ENCODE data around the gene RXYLT1. TPM values are rescaled to one million over a fixed set of nuclear protein-coding genes. Genes with fewer than 3 reads are reported as not detected.
"Not testable (repeated sequence)": the region's sequence is repeated elsewhere in the genome, so short reads cannot be mapped to it uniquely, and the experiment has no call there.

The RXYLT1 gene
- total RNA-seq (13.8 and 30.8 TPM in 2 replicates), polyA plus RNA-seq (20.3 and 24.1 TPM in 2 replicates)

DNA sequence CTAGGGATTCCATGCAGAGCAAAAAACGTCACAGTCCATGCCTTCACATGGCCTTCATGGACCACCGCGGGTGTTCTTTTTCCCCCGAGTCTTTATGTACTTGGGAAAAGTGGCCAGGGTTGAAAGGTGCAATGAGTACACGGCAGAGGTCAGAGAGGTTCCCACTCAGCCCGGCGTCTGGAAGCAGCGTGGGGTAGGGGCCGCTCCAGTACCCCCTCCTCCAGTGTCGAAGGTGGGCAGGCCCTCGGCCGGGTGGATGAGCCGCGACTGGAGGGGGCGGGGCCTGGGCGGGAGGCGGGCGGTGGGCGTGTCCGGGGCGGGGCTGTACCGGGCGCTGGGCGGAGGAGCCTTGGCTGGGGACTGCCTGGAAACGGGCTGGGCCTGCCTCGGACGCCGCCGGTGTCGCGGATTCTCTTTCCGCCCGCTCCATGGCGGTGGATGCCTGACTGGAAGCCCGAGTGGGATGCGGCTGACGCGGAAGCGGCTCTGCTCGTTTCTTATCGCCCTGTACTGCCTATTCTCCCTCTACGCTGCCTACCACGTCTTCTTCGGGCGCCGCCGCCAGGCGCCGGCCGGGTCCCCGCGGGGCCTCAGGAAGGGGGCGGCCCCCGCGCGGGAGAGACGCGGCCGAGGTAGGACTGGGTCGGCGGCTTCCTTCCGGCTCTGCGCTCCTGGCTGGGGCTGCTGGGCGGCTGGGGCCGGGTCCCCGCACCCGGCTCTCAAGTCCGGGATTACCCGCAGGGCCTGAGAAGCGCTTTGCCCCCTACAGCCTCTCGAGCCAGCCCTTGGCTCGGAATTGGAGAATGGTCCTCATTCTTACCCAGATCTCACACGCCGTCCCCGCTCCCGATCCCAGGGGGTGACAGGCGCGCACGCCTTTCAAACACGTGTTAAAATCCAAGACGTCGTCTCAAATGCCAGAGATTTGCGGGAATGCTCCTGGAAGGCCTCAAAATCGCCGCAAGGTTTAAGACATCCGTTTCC is at the start of gene RXYLT1:
TSS of gene RXYLT1 (plus strand) at position 412 of the 984 bp plus-strand sequence. CDS start at position 464, 52 bp downstream.
- peak; percentile 87 to 88 for DNase-seq (ENCODE audit: low read depth in 1 of 2, low spot score in 1 of 2)
- H3K27ac ChIP-seq: peak within 1 kb of the TSS; percentile 97
- H3K36me3 ChIP-seq: no peaks in the 10 kb centered on the region
- H3K4me3 ChIP-seq: peak within 1 kb of the TSS; percentile 92
- peaks cover 7% of the 10 kb centered on the region for H3K4me1 ChIP-seq (ENCODE audit: low read depth)
- H3K9me3 ChIP-seq (ENCODE audit: low read depth): no peaks in the 10 kb centered on the region
- TF ChIP-seq CTCF (IDR thresholded peaks at IDR 0.05; ENCODE audit: low read depth, low read length): no peak
- H3K27me3 ChIP-seq: no peaks in the 10 kb centered on the region

GRCh38 chr12:63732779-63733178 is 46.9 kb upstream of the RXYLT1 start:
- H3K27ac ChIP-seq; DNase-seq (ENCODE audit: low read depth in 1 of 2, low spot score in 1 of 2); H3K9me3 ChIP-seq (ENCODE audit: low read depth); H3K4me3 ChIP-seq; H3K27me3 ChIP-seq; H3K36me3 ChIP-seq; H3K4me1 ChIP-seq (ENCODE audit: low read depth): not testable (repeated sequence)

DNA sequence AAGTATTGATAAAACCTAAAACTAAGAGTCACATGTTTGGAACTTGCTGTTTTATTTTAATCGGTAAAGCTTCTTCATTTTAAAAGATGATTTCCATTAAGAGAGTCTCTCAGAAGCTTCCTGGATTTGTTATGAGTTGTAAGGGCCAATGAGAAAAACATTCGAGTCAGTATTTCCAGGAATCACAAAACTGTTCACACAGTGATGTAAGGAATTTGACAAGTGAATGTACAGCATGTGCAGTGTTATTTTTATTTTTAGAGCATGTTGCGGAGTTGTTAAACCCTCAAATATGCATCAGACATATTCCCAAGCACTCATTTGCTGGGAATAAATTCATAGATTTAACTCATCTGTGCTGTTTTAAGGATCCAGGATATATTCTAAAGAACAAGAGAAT is 46.1 kb upstream of the RXYLT1 start:
- H3K27me3 ChIP-seq; H3K36me3 ChIP-seq; H3K4me1 ChIP-seq (ENCODE audit: low read depth); H3K9me3 ChIP-seq (ENCODE audit: low read depth); H3K27ac ChIP-seq; H3K4me3 ChIP-seq; DNase-seq (ENCODE audit: low read depth in 1 of 2, low spot score in 1 of 2): not testable (repeated sequence)

GRCh38 chr12:63740551-63740950 is 39.2 kb upstream of the RXYLT1 start:
- H3K4me1 ChIP-seq (ENCODE audit: low read depth): peaks cover 11% of the 10 kb centered on the region
- not testable (repeated sequence) for DNase-seq (ENCODE audit: low read depth in 1 of 2, low spot score in 1 of 2); H3K27ac ChIP-seq; H3K27me3 ChIP-seq; H3K36me3 ChIP-seq; H3K4me3 ChIP-seq; H3K9me3 ChIP-seq (ENCODE audit: low read depth)

GRCh38 chr12:63741431-63741830 is 38.3 kb upstream of the RXYLT1 start:
- H3K4me1 ChIP-seq (ENCODE audit: low read depth): peaks cover 11% of the 10 kb centered on the region
- not testable (repeated sequence) for DNase-seq (ENCODE audit: low read depth in 1 of 2, low spot score in 1 of 2); H3K4me3 ChIP-seq; H3K27ac ChIP-seq; H3K27me3 ChIP-seq; H3K36me3 ChIP-seq; H3K9me3 ChIP-seq (ENCODE audit: low read depth)

- H3K9me3 ChIP-seq (ENCODE audit: low read depth); H3K4me3 ChIP-seq; H3K36me3 ChIP-seq; H3K27me3 ChIP-seq: not testable (repeated sequence)
- DNase-seq (ENCODE audit: low read depth in 1 of 2, low spot score in 1 of 2): peak in 1 of 2 donors; percentile 3
- peak overlapping the region; percentile 73 for H3K27ac ChIP-seq
- H3K4me1 ChIP-seq (ENCODE audit: low read depth): peaks cover 11% of the 10 kb centered on the region
Observed at GRCh38 chr12:63744110-63744509, 35.6 kb upstream of the RXYLT1 start.

DNA sequence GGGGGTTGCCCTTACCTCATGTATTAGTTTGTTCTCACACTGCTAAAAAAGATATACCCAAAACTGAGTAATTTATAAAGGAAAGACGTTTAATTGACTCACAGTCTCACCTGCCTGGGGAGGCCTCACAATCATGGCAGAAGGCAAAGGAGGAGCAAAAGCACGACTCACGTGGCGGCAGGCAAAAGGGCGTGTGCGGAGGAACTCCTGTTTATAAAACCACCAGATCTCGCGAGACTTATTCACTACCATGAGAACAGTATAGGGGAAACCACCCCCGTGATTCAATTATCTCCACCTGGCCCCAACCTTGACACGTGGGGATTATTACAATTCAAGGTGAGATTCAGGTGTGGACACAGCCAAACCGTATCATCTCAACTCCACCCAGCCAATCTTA is 33.2 kb upstream of the RXYLT1 start:
- H3K36me3 ChIP-seq; H3K27me3 ChIP-seq; DNase-seq (ENCODE audit: low read depth in 1 of 2, low spot score in 1 of 2); H3K9me3 ChIP-seq (ENCODE audit: low read depth); H3K4me3 ChIP-seq; H3K27ac ChIP-seq: not testable (repeated sequence)
- peaks cover 11% of the 10 kb centered on the region for H3K4me1 ChIP-seq (ENCODE audit: low read depth)

DNA sequence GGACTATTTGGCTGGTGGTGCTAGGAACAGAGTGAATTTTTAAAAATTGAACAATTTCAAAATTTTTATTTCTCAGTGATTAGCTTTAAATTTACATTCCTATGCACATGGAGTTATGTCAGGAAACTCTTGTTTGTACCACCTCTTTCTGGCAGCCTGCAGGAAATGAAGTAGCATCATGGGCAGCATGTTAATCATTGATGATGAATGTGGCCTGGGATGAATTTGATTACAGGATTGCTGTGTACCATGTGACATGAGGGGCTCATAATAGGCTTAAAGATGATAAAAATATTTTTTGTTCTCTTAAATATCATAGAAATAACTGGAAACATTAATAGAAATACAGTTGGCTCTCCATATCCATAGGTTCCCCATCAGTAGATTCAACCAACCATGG is 32.6 kb upstream of the RXYLT1 start:
- H3K4me3 ChIP-seq; H3K27ac ChIP-seq; H3K27me3 ChIP-seq; H3K36me3 ChIP-seq; H3K9me3 ChIP-seq (ENCODE audit: low read depth); DNase-seq (ENCODE audit: low read depth in 1 of 2, low spot score in 1 of 2): not testable (repeated sequence)
- H3K4me1 ChIP-seq (ENCODE audit: low read depth): peaks cover 11% of the 10 kb centered on the region

- Histone ChIP-seq H3K9me3 (ENCODE audit: low read depth) (no peaks in the 10 kb centered on the region), H3K27me3 (no peaks in the 10 kb centered on the region), H3K36me3 (no peaks in the 10 kb centered on the region), H3K4me1 (ENCODE audit: low read depth) (peaks cover 11% of the 10 kb centered on the region), H3K4me3 (no peak overlapping the region), H3K27ac (no peak overlapping the region)
- no peak for TF ChIP-seq CTCF (IDR thresholded peaks at IDR 0.05; ENCODE audit: low read depth, low read length)
- no peak for DNase-seq (ENCODE audit: low read depth in 1 of 2, low spot score in 1 of 2)
Observed at GRCh38 chr12:63747553-63747952, 32.2 kb upstream of the RXYLT1 start.

Measured in cardiac muscle cell (in vitro differentiated cells and primary cell).